Head of caudate nucleus (tissue), 42 donors: Measurements from ENCODE around the gene ANP32A.
"Not testable (repeated sequence)": the region's sequence is repeated elsewhere in the genome, so short reads cannot be mapped to it uniquely, and the experiment has no call there.

Source experiments
- DNase-seq, 42 donors: peaks; one replicate each; pipeline versions ENCODE4 v3.0.0 to v3.0.0-alpha.2; 2020 to 2021; ENCODE audit warnings: mixed read lengths in 7 of 42
- intact Hi-C: fragments of 100-400 bp; cut with DNase I; formaldehyde crosslinking; loops from one replicate; pipeline ENCODE4 v1.15.0; 2022

ANP32A gene

DNA sequence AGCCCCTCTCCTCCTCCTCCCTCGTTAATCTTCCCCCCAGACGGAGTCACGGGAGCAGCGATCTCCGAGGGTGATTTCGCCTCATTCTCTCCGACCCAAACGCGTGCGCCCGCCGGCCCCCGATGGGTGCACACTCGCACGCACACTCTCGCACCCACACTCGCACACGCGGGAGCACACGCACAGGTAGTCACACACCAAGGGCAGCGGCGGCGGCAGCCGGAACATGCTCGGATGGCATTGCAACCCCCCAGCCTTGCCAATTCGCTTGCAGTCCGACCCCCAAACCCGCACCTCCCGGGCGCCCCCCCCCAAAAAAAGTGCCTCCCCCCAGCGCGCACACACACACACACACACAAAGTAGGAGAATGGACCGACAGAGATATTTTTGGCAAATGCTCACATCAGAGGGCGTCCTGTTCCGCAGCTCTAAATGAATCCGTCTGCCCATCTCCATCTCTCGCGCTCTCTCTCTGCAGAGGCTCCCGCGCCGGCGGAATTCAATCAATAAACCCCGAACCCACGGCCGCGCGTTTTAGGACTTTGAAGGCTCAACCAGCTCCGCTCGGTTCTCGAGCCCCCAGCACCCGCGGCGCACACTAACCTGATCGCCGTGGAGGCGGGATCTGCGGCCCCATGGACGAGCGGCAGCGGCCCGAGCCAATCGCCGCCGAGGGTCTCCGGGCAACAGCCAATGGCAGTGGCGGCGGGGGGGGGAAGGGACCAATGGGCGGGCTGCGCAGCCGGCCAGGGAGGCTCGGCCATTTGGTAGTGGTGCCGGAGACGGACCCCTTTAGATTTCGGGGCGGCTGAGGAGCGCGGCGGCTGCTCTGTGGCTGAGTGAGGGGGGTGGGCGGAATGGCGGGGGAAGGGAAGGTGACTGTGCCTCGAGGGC, at the start of gene ANP32A:
Gene ANP32A (minus strand): TSS at position 601 of the 895 bp plus-strand sequence. CDS start 144 bp downstream, at position 457.
- DNase-seq = peak; percentile 89 to 99 (median 96)
- intact Hi-C loops = loop anchor here (5.0 to 10.0 kb wide), 2 partner anchors 33 to 54 kb away; no protein-coding TSS in a partner anchor

DNA sequence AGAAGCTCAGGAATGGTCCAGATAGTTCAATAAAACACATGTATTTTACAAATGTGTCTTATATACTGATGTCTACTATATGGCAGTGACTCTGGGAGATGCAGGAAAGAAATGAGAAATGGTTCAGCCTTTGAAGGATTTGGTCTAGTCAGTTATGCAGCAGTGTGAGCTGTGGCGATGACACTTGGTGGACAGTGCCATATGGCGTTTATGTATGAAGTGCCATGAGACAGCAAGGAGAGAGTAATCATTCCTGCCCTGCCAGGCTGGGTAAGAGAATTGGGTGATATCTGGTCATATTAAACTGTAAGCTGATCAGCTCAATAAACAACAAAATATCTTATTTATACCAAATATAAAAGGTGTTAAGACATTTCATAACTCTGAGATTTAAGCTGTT, 47.6 kb upstream of the ANP32A start:
- DNase-seq = no peak
- intact Hi-C loops = no loop called here

DNA sequence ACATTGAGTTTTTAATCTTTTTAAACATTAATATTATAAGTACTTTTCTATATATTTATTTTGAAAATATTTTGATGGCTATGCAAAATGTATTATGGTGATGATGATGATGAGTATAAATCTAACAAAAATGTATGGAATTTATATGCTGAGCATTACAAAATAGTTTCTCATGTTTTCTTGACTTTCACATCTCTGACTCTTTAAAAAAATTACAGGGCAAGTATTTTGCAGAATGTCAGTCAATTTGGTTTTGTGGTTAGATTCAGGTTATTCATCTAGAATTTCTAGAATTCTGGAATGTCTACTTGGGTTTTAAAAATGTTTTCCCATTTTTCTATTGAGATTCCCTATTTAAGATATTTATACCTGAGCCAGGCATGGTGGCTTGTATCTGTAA, 41.7 kb upstream of the ANP32A start:
- intact Hi-C loops = no loop called here
- no peak for DNase-seq

GRCh38 chr15:68858666-68859065, 38.0 kb upstream of the ANP32A start:
- DNase-seq, intact Hi-C loops: not testable (repeated sequence)

DNA sequence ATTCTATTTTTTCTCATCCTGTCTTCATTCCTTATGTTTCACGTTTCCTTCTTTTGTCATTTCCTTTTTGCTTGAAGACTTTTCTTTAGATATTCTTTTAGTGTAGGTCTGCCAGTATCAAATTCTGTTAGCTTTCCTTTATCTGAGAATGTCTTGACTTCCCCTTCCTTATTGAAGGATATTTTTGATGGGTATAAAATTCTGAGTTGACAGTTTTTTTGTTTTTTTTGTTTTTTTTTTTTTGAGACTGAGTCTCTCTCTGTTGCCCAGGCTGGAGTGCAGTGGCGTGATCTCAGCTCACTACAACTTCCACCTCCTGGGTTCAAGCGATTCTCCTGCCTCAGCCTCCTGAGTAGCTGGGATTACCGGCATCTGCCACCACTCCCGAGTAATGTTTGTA, 36.7 kb upstream of the ANP32A start:
- DNase-seq, intact Hi-C loops: not testable (repeated sequence)

GRCh38 chr15:68852461-68852860, 31.8 kb upstream of the ANP32A start:
- intact Hi-C loops = no loop called here
- no peak for DNase-seq

- intact Hi-C loops = no loop called here
- DNase-seq = no peak
These were observed 31.3 kb upstream of the ANP32A start for GRCh38 chr15:68851971-68852370.

DNA sequence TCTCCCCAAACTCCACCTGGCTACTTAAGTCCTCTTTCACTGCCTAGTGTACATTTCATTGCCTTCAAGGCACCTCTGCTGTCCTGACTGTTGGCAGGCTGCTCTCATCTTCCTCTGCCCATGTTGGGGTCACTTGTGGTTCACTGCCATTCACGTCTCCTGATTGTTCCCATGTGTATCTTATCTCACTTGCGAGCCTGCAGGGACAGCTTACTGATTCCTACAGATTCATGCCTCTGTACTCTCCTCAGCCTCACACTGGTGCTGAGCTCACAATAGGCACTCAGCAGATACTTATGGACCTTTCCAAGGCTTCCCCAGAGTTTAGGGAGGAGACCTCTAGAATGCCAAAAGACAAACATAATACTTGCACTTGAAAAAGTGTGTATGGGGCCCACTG, 28.8 kb upstream of the ANP32A start:
- no peak for DNase-seq
- intact Hi-C loops = no loop called here

DNA sequence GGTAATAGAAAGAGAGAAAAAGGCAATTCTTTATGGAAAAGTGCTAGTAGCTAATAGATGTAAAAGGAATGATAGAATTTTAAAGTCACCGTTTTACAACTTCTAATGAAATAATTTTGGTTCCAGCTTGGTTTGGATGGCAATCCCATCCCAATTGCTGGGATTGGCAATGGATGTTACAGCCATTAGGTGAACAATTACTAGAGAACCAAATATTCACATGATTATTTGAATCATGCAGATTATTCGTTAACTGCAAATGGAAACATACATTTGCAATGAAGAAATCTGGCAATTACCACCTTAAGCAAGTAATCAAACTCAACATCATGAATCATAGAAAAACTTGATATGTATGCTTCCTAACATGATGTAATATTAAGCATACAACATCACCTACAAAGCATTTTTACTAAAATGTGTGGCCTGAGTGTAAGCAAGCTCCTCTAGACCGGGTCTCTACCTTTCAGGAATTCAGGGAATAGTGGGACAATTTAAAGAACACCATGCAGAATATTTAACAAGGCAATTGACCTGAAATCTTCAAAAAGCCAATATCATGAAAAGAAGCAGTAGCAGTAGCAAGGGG, 26.2 kb upstream of the ANP32A start:
- intact Hi-C loops = no loop called here
- no peak for DNase-seq

GRCh38 chr15:68844856-68845550, 24.3 kb upstream of the ANP32A start:
- DNase-seq = peak in 4 of 42 donors; percentile 6 to 35 (median 24)
- intact Hi-C loops = no loop called here

- DNase-seq = peak in 14 of 42 donors; percentile 14 to 43 (median 21)
- intact Hi-C loops = no loop called here
These were observed 23.0 kb upstream of the ANP32A start for GRCh38 chr15:68843425-68844311.

DNA sequence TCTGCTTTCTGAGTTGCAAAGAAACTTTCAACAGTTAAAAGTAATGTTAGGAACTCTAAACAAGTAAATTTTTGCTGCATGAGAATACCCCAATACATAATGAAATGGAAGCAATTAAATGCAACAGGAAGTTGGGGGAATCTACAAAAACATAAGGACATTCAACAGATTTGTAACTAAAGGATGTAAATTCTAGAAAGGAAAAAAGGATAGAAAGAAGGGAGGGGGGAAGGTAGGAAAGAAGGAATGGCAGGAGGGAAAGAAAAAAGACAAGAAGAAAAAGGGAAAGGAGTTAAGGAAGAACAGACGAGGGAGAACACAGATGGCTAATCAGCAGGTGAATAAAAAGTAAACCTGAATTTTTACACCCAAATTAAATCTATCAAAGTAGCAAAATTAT, 22.3 kb upstream of the ANP32A start:
- no peak for DNase-seq
- intact Hi-C loops = no loop called here

DNA sequence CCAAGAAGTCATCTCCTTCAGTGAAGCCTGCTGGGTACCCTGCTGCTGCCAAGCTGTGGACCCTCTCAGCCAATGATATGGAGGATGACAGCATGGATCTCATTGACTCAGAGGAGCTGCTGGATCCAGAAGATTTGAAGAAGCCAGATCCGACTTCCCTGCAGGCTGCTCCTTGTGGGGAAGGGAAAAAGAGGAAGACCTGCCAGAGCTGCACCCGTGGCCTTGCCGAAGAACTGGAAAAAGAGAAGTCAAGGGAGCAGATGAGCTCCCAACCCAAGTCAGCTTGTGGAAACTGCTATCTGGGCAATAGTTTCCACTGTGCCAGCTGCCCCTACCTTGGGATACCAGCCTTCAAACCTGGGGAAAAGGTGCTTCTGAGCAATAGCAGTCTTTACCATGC, 13.7 kb upstream of the ANP32A start:
- intact Hi-C loops = no loop called here
- no peak for DNase-seq

DNA sequence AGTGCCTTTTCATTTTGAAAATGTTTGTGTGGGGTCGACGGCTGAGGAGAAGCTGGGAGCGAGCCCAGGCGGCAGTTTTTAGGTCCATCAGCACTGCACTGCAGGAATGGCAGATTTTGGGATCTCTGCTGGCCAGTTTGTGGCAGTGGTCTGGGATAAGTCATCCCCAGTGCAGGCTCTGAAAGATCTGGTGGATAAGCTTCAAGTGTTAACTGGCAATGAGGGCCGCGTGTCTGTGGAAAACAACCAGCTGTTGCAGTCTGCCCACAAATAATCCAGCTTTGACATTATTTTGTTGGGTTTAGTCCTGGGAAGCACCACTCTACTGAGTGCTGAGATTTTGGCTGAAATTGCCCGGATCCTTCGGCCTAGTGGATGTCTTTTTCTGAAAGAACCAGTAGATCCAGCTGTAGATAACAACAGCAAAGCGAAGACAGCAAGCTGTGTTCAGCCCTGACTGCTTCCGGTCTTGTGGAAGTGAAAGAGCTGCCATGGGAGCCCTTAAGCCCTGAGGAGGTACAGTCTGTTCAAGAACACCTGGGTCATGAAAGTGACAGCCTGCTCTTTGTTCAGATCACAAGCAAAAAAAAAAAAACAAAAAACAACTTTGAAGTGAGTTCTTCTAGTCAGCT, 13.1 kb upstream of the ANP32A start:
- DNase-seq = no peak
- intact Hi-C loops = no loop called here

DNA sequence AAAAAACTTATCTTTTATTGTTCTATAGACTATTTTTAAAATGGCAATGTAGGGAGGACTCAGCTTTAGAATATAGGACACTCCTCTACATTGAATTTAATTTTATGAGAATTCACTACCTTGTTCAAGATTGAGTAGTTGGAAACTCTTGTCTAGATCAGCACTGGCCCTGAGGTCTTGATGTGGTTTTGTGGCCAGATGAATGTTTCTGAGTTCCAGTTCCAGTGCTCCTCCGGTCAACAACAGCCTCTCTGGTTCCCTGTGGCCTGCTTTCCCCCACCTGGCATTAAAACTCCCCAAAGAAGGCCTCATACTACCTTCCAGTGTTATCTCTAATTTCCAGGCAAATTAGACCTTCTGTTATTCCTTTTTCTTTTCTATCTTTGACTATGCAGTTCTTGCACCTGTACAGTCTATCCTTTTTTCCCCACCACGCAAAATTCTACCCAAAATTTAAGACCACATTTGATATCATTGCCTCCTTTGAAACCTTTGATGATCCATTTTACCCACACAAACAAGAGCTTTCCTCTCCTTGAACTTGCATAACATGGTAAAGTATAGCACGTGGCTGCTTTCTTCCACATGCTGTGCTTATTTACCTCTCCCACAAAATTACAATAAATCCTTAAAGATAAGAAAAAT, 9.6 kb upstream of the ANP32A start:
- intact Hi-C loops = no loop called here
- no peak for DNase-seq

GRCh38 chr15:68829068-68829467, 8.4 kb upstream of the ANP32A start:
- peak in 28 of 42 donors; percentile 29 to 84 (median 62) for DNase-seq
- intact Hi-C loops = loop anchor here (5.0 to 10.0 kb wide), 2 partner anchors 46 to 107 kb away; no protein-coding TSS in a partner anchor

GRCh38 chr15:68823561-68823960, 2.9 kb upstream of the ANP32A start:
- intact Hi-C loops = loop anchor here (5.0 to 10.0 kb wide), 2 partner anchors 36 to 51 kb away; no protein-coding TSS in a partner anchor
- DNase-seq = no peak

DNA sequence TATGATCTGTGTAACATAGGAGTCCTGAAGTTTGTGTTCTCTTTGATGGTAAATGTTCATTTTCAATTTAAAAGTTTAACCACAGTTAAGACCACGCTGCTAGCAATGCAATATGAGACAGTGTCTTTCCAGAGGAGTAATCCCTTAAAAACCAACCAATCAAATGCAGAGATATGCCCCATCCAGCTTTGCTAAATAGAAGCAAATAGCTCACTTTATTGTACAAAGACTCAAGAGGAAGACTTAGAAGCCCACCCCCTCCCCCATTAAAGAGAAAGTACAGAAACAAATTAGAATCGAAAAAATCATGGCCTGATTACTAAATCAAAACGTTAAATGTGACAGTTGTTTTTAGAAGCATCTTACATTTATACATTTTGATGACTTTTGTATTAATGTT, 2.1 kb upstream of the ANP32A start:
- DNase-seq = no peak
- intact Hi-C loops = loop anchor here (5.0 to 10.0 kb wide), 2 partner anchors 36 to 52 kb away; no protein-coding TSS in a partner anchor
